ENCODE data around the gene HOXC11. TPM values are rescaled to one million over a fixed set of nuclear protein-coding genes. Genes with fewer than 3 reads are reported as not detected.

HOXC11 gene
- total and polyA plus RNA-seq, 4 experiments from 2014 or later = not detected

DNA sequence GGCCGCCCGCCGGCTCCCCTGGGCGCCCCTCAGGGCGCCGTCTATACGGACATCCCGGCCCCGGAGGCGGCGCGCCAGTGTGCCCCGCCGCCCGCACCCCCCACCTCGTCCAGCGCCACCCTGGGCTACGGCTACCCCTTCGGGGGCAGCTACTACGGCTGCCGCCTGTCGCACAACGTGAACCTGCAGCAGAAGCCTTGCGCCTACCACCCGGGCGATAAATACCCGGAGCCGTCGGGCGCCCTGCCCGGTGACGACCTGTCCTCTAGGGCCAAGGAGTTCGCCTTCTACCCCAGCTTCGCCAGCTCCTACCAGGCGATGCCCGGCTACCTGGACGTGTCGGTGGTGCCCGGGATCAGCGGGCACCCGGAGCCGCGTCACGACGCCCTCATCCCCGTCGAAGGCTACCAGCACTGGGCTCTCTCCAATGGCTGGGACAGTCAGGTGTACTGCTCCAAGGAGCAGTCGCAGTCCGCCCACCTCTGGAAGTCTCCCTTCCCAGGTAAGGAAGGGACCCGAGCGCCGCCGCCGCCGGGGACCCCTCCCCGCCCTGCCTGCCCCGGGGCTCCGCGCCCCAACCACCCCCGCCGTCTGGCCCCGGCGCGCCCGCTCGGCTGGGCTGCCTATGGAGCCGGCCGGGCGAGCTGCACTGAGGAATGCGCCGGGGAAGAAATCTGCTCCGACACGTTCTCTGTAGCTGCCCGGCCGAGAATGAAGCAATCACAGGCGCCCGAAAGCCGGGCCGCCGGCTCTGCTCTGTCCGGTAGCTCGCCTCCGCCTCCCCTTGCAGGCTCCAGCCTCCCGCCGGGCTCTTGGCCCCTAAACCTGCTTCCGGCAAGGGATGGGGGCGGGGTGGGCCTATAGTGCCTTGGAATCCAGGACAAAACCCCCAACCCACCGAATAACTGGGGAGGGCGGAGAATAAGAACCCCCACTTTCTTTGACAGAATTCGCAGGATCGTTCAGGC lies 33.5 kb upstream of the HOXC11 start:
- H3K36me3 ChIP-seq (ENCODE audit: insufficient read depth, low read length) = no peaks in the 10 kb centered on the region
- Mint-ChIP-seq H3K36me3 (no peaks in the 10 kb centered on the region), H3K27ac (peak overlapping the region in 2 of 7 donors; percentile 5 to 35), H3K4me3 (peak overlapping the region in 2 of 8 donors; percentile 15 to 31), H3K27me3 (peaks cover 67 to 74% of the 10 kb centered on the region in 2 donors), H3K4me1 (peaks cover 6 to 26% (median 16%) of the 10 kb centered on the region in 4 donors), H3K9me3 (peaks cover 0 to 9% (median 2%) of the 10 kb centered on the region in 8 donors)
- peaks cover 61% of the 10 kb centered on the region for H3K27me3 ChIP-seq (ENCODE audit: insufficient read depth, low read length)
- peaks cover 12% of the 10 kb centered on the region for H3K4me1 ChIP-seq (ENCODE audit: insufficient read depth, low read length)
- ChIA-PET CTCF (ENCODE audit: partially characterized antibody) (no interaction called here), POLR2A (ENCODE audit: partially characterized antibody) (no interaction called here)
- DNase-seq = no peak
- no peak overlapping the region for H3K4me3 ChIP-seq (ENCODE audit: low read length in 2 of 2)
- H3K9me3 ChIP-seq (ENCODE audit: control insufficient read depth in 1 of 2, low read length in 2 of 2) = no peaks in the 10 kb centered on the region
- intact Hi-C loops (cut with micrococcal nuclease) = no loop called here
- H3K27ac ChIP-seq (ENCODE audit: low read depth, low read length) = no peak overlapping the region

DNA sequence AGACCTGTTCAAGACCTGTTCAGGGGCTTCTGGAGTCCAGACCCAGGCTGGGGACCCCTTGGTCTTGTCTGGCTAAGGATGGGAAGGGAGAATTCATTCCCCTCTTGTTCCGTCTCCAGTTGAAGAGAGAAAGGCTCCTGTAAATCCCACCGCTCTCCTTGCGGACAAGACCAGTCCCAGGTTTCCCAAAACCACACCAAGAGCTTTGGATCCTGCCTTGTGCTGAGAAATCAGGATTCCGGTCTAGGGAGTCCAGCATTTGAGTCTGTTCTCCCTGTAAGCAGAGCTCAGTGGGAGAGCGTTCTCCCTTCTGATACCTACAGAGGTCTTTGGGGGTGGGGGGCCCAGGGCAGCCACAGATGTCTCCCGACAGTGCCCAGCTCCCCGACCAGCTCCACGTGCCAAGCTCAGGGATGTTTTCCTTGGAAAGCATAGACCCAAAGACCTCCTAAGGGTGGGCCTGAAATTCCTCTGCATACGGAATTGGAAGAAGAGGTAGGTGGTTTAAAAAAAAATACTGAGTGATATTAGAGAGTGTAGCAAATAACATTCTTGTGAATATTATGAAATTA lies 32.4 kb upstream of the HOXC11 start:
- no peak overlapping the region for H3K4me3 Mint-ChIP-seq

DNA sequence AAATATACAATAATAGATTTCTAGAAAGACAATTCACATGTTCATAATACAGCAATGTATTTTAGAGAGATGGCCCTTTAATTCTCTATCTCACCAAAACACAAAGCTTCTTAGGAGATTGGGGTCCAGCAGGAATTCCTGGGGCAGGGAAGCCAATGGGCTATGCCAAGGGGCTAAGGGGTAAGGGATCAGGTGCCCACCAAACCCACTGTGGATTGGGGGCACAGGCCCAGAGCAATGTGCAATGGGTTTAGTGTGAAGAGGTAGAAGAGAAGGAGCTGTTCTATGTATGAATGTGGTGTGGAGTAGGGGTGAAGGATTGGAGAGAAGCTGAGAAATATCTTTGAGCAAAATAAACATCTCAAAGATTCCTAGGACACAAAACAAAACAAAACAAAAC lies 31.7 kb upstream of the HOXC11 start:
- ChIA-PET CTCF (ENCODE audit: partially characterized antibody) (no interaction called here), POLR2A (ENCODE audit: partially characterized antibody) (no interaction called here)
- H3K27ac ChIP-seq (ENCODE audit: low read depth, low read length) = no peak overlapping the region
- H3K27me3 ChIP-seq (ENCODE audit: insufficient read depth, low read length) = peaks cover 67% of the 10 kb centered on the region
- H3K36me3 Mint-ChIP-seq = no peaks in the 10 kb centered on the region
- H3K4me3 Mint-ChIP-seq = peak overlapping the region in 1 of 8 donors; percentile 67
- no peak overlapping the region for H3K4me3 ChIP-seq (ENCODE audit: low read length in 2 of 2)
- H3K27ac Mint-ChIP-seq = no peak overlapping the region
- peaks cover 2 to 16% (median 8%) of the 10 kb centered on the region in 4 donors for H3K4me1 Mint-ChIP-seq
- no peaks in the 10 kb centered on the region for H3K9me3 ChIP-seq (ENCODE audit: control insufficient read depth in 1 of 2, low read length in 2 of 2)
- intact Hi-C loops (cut with micrococcal nuclease) = no loop called here
- H3K4me1 ChIP-seq (ENCODE audit: insufficient read depth, low read length) = peaks cover 4% of the 10 kb centered on the region
- DNase-seq = no peak
- H3K27me3 Mint-ChIP-seq = peaks cover 68 to 75% of the 10 kb centered on the region in 2 donors
- H3K9me3 Mint-ChIP-seq = peaks cover 0 to 15% (median 2%) of the 10 kb centered on the region in 8 donors
- H3K36me3 ChIP-seq (ENCODE audit: insufficient read depth, low read length) = no peaks in the 10 kb centered on the region

More for the DNA sequence above, 32.4 kb upstream of the HOXC11 start:
- intact Hi-C loops (cut with micrococcal nuclease) = no loop called here
- H3K4me3 ChIP-seq (ENCODE audit: low read length in 2 of 2) = no peak overlapping the region
- Mint-ChIP-seq H3K27me3 (peaks cover 67 to 75% of the 10 kb centered on the region in 2 donors), H3K9me3 (peaks cover 0 to 11% (median 2%) of the 10 kb centered on the region in 8 donors), H3K36me3 (no peaks in the 10 kb centered on the region), H3K27ac (peak overlapping the region in 1 of 7 donors; percentile 5), H3K4me1 (peaks cover 4 to 22% (median 13%) of the 10 kb centered on the region in 4 donors)
- ChIA-PET CTCF (ENCODE audit: partially characterized antibody) (no interaction called here), POLR2A (ENCODE audit: partially characterized antibody) (no interaction called here)
- no peaks in the 10 kb centered on the region for H3K9me3 ChIP-seq (ENCODE audit: control insufficient read depth in 1 of 2, low read length in 2 of 2)
- no peaks in the 10 kb centered on the region for H3K36me3 ChIP-seq (ENCODE audit: insufficient read depth, low read length)
- no peak for DNase-seq
- peaks cover 61% of the 10 kb centered on the region for H3K27me3 ChIP-seq (ENCODE audit: insufficient read depth, low read length)
- H3K27ac ChIP-seq (ENCODE audit: low read depth, low read length) = no peak overlapping the region
- H3K4me1 ChIP-seq (ENCODE audit: insufficient read depth, low read length) = peaks cover 8% of the 10 kb centered on the region

DNA sequence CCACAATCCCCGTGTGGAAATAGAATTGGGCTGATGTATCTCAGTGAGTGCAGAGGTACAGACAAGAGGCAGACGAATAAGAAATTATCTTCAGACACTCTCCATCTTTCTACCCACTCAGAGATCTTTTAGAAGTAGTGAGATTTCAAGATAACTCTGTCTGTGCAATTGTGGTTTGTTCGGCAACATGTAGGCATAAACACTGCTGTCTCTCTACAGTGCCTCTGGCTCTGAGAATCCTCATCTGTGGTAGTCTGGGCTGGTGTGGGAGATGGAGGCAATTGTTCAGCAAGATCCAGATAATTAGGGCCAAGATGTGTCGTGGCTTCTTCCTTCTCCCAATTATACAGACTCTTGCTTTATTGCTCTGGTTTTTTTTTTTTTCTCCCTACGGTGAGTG lies 31.2 kb upstream of the HOXC11 start:
- Histone ChIP-seq H3K4me1 (ENCODE audit: insufficient read depth, low read length) (peaks cover 4% of the 10 kb centered on the region), H3K27ac (ENCODE audit: low read depth, low read length) (no peak overlapping the region), H3K9me3 (ENCODE audit: control insufficient read depth in 1 of 2, low read length in 2 of 2) (no peaks in the 10 kb centered on the region), H3K27me3 (ENCODE audit: insufficient read depth, low read length) (peaks cover 73% of the 10 kb centered on the region), H3K36me3 (ENCODE audit: insufficient read depth, low read length) (no peaks in the 10 kb centered on the region), H3K4me3 (ENCODE audit: low read length in 2 of 2) (no peak overlapping the region)
- Mint-ChIP-seq H3K4me1 (peaks cover 2 to 14% (median 8%) of the 10 kb centered on the region in 4 donors), H3K36me3 (no peaks in the 10 kb centered on the region), H3K4me3 (no peak overlapping the region), H3K27me3 (peaks cover 69 to 77% of the 10 kb centered on the region in 2 donors), H3K9me3 (peaks cover 0 to 15% (median 2%) of the 10 kb centered on the region in 8 donors), H3K27ac (no peak overlapping the region)
- CTCF ChIA-PET (ENCODE audit: partially characterized antibody) = no interaction called here
- DNase-seq = no peak
- intact Hi-C loops (cut with micrococcal nuclease) = no loop called here
- POLR2A ChIA-PET (ENCODE audit: partially characterized antibody) = no interaction called here

DNA sequence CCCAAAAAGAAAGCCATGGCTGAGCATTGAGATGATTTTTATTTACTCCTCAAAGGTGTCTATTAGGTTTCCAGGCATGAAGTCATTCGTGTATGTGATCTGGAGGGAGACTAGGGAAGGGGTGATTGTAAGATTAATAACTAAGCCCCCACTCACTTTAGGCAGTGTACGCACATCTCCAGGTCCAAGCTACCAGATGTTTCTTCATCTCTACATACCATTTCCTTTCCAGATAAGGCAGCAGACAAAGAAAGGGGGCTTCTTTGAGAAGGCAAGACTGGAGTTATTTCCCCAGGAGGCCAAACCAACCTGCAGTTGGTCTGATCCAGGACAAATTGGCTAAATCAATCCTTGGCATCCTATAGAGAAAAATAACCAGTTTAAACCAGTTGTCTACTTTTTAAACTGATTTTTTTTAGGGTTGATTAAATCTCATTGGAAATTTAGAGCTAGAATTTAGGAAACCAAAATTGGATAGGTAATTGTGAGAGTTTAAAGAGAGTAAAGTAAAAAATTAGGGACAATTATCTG lies 30.4 kb upstream of the HOXC11 start:
- ChIA-PET CTCF (ENCODE audit: partially characterized antibody) (no interaction called here), POLR2A (ENCODE audit: partially characterized antibody) (no interaction called here)
- peaks cover 68 to 74% of the 10 kb centered on the region in 2 donors for H3K27me3 Mint-ChIP-seq
- no peak overlapping the region for H3K27ac Mint-ChIP-seq
- Histone ChIP-seq H3K9me3 (ENCODE audit: control insufficient read depth in 1 of 2, low read length in 2 of 2) (no peaks in the 10 kb centered on the region), H3K4me3 (ENCODE audit: low read length in 2 of 2) (no peak overlapping the region), H3K27me3 (ENCODE audit: insufficient read depth, low read length) (peaks cover 70% of the 10 kb centered on the region), H3K27ac (ENCODE audit: low read depth, low read length) (no peak overlapping the region), H3K4me1 (ENCODE audit: insufficient read depth, low read length) (peaks cover 4% of the 10 kb centered on the region), H3K36me3 (ENCODE audit: insufficient read depth, low read length) (no peaks in the 10 kb centered on the region)
- intact Hi-C loops (cut with micrococcal nuclease) = no loop called here
- peaks cover 0 to 15% (median 2%) of the 10 kb centered on the region in 8 donors for H3K9me3 Mint-ChIP-seq
- DNase-seq = no peak
- peaks cover 2 to 14% (median 4%) of the 10 kb centered on the region in 4 donors for H3K4me1 Mint-ChIP-seq
- no peak overlapping the region for H3K4me3 Mint-ChIP-seq
- no peaks in the 10 kb centered on the region for H3K36me3 Mint-ChIP-seq

DNA sequence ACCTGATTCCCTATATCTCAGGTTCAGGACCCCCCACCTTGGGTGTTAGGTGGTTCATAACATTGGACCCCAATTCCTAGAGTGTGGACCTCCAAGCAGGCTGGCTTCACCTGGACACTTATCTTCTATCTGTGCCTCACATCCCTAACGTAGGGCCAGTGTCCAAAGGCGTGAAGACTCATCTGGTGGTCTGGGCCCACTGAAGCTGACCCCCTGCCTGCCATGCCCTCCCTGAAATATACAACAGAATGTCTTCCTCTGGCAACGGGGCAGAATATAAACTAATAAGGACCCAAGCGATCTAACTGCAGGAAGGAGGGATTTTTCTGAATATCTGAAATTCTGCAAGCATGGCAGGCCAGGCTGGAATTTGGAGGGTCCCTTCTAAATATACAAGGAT lies 28.7 kb upstream of the HOXC11 start:
- H3K36me3 ChIP-seq (ENCODE audit: insufficient read depth, low read length) = no peaks in the 10 kb centered on the region
- POLR2A ChIA-PET (ENCODE audit: partially characterized antibody) = no interaction called here
- intact Hi-C loops (cut with micrococcal nuclease) = no loop called here
- CTCF ChIA-PET (ENCODE audit: partially characterized antibody) = no interaction called here
- H3K27ac ChIP-seq (ENCODE audit: low read depth, low read length) = no peak overlapping the region
- no peak overlapping the region for H3K4me3 Mint-ChIP-seq
- H3K9me3 ChIP-seq (ENCODE audit: control insufficient read depth in 1 of 2, low read length in 2 of 2) = no peaks in the 10 kb centered on the region
- no peak overlapping the region for H3K27ac Mint-ChIP-seq
- H3K4me1 ChIP-seq (ENCODE audit: insufficient read depth, low read length) = no peaks in the 10 kb centered on the region
- H3K27me3 Mint-ChIP-seq = peaks cover 77 to 79% of the 10 kb centered on the region in 2 donors
- peaks cover 69% of the 10 kb centered on the region for H3K27me3 ChIP-seq (ENCODE audit: insufficient read depth, low read length)
- H3K4me3 ChIP-seq (ENCODE audit: low read length in 2 of 2) = no peak overlapping the region
- DNase-seq = no peak
- no peaks in the 10 kb centered on the region for H3K36me3 Mint-ChIP-seq
- peaks cover 0 to 7% (median 2%) of the 10 kb centered on the region in 4 donors for H3K4me1 Mint-ChIP-seq
- peaks cover 0 to 13% (median 2%) of the 10 kb centered on the region in 8 donors for H3K9me3 Mint-ChIP-seq

All from CD4-positive, alpha-beta memory T cell (primary cell).